Activated CD8-positive, alpha-beta T cell treated with anti-CD3 and anti-CD28 coated beads, Interleukin-2, amount 10 ng/mL, durations not matched to agents 7 days and 5 days (primary cell): Measurements from ENCODE around the gene GPC5. TPM values are rescaled to one million over a fixed set of nuclear protein-coding genes. Genes with fewer than 3 reads are reported as not detected.

Experiments
- ATAC-seq: fragments of 150-1000 bp; cut with Tn5 transposase; one replicate; pipeline ENCODE4 v1.10.0; 2021; ENCODE audit warnings: moderate library complexity
- CTCF ChIA-PET: fragments of 350-600 bp; sonication (Branson Sonifier 250); formaldehyde crosslinking; loops from one replicate; lab custom pipeline; 2021; ENCODE audit warnings: antibody characterized with exemption; lab: Charles Lee
- POLR2A ChIA-PET: fragments of 350-600 bp; sonication (Branson Sonifier 250); formaldehyde crosslinking; loops from one replicate; lab custom pipeline; 2021; ENCODE audit warnings: antibody characterized with exemption; lab: Charles Lee
- DNase-seq: peaks from one replicate; pipeline ENCODE4 v3.0.0-alpha.2; 2020
- H3K27ac Mint-ChIP-seq: one replicate; pipeline ENCODE4 v1.8.0; 2021; ENCODE audit warnings: mild to moderate bottlenecking, mixed read lengths
- H3K27me3 Mint-ChIP-seq: one replicate; pipeline ENCODE4 v1.8.0; 2021; ENCODE audit warnings: low read depth, mixed read lengths
- H3K36me3 Mint-ChIP-seq: one replicate; pipeline ENCODE4 v1.8.0; 2021; ENCODE audit warnings: low read depth, mixed read lengths
- H3K4me1 Mint-ChIP-seq: one replicate; pipeline ENCODE4 v1.8.0; 2021; ENCODE audit warnings: low read depth, mixed read lengths
- H3K4me3 Mint-ChIP-seq: one replicate; pipeline ENCODE4 v1.8.0; 2021; ENCODE audit warnings: mild to moderate bottlenecking, mixed read lengths
- H3K9me3 Mint-ChIP-seq: one replicate; pipeline ENCODE4 v1.8.0; 2022; ENCODE audit warnings: mixed read lengths; ENCODE audit not compliant: insufficient read depth
- total RNA-seq, 2 experiments: library from RNA; stranded (reverse); gene quantifications; one replicate each; pipeline ENCODE4 v1.2.3, GENCODE V29; 2021

GPC5 gene
- total RNA-seq, 2 experiments from 2014 or later, result not detected

- H3K36me3 Mint-ChIP-seq, result no peaks in the 10 kb centered on the region
- CTCF ChIA-PET, result no interaction called here
- ATAC-seq, result no peak
- H3K4me1 Mint-ChIP-seq, result no peaks in the 10 kb centered on the region
- POLR2A ChIA-PET, result no interaction called here
- H3K27ac Mint-ChIP-seq, result no peak overlapping the region
- DNase-seq, result no peak
- no peak overlapping the region for H3K4me3 Mint-ChIP-seq
- no peaks in the 10 kb centered on the region for H3K27me3 Mint-ChIP-seq
- peaks cover 12% of the 10 kb centered on the region for H3K9me3 Mint-ChIP-seq
Measured at GRCh38 chr13:92592757-92593156, 1194.3 kb downstream of the GPC5 start.

GRCh38 chr13:92602560-92602959 lies 1204.1 kb downstream of the GPC5 start:
- no peak overlapping the region for H3K4me3 Mint-ChIP-seq
- DNase-seq, result no peak
- CTCF ChIA-PET, result no interaction called here
- ATAC-seq, result no peak
- POLR2A ChIA-PET, result no interaction called here
- H3K27ac Mint-ChIP-seq, result no peak overlapping the region
- H3K4me1 Mint-ChIP-seq, result no peaks in the 10 kb centered on the region
- H3K36me3 Mint-ChIP-seq, result no peaks in the 10 kb centered on the region
- H3K9me3 Mint-ChIP-seq, result no peaks in the 10 kb centered on the region
- no peaks in the 10 kb centered on the region for H3K27me3 Mint-ChIP-seq

- POLR2A ChIA-PET, result no interaction called here
- DNase-seq (no peak), ATAC-seq (no peak)
- no peak overlapping the region for H3K4me3 Mint-ChIP-seq
- no peaks in the 10 kb centered on the region for H3K36me3 Mint-ChIP-seq
- no peak overlapping the region for H3K27ac Mint-ChIP-seq
- H3K27me3 Mint-ChIP-seq, result no peaks in the 10 kb centered on the region
- H3K9me3 Mint-ChIP-seq, result no peaks in the 10 kb centered on the region
- CTCF ChIA-PET, result no interaction called here
- H3K4me1 Mint-ChIP-seq, result no peaks in the 10 kb centered on the region
Measured at GRCh38 chr13:92609376-92609775, 1211.0 kb downstream of the GPC5 start.

- CTCF ChIA-PET, result no interaction called here
- no peak for DNase-seq
- POLR2A ChIA-PET, result no interaction called here
- H3K9me3 Mint-ChIP-seq, result no peaks in the 10 kb centered on the region
- no peaks in the 10 kb centered on the region for H3K36me3 Mint-ChIP-seq
- ATAC-seq, result no peak
- no peaks in the 10 kb centered on the region for H3K27me3 Mint-ChIP-seq
- H3K27ac Mint-ChIP-seq, result no peak overlapping the region
- no peaks in the 10 kb centered on the region for H3K4me1 Mint-ChIP-seq
- H3K4me3 Mint-ChIP-seq, result no peak overlapping the region
Measured at GRCh38 chr13:92612892-92613291, 1214.5 kb downstream of the GPC5 start.

GRCh38 chr13:92613921-92614320 lies 1215.5 kb downstream of the GPC5 start:
- ChIA-PET CTCF (no interaction called here), POLR2A (no interaction called here)
- H3K4me1 Mint-ChIP-seq, result no peaks in the 10 kb centered on the region
- no peak overlapping the region for H3K27ac Mint-ChIP-seq
- no peaks in the 10 kb centered on the region for H3K36me3 Mint-ChIP-seq
- H3K27me3 Mint-ChIP-seq, result no peaks in the 10 kb centered on the region
- no peaks in the 10 kb centered on the region for H3K9me3 Mint-ChIP-seq
- no peak overlapping the region for H3K4me3 Mint-ChIP-seq
- DNase-seq, result no peak
- no peak for ATAC-seq

- ATAC-seq (no peak), DNase-seq (no peak)
- Mint-ChIP-seq H3K9me3 (peaks cover 4% of the 10 kb centered on the region), H3K4me3 (no peak overlapping the region), H3K4me1 (no peaks in the 10 kb centered on the region), H3K27me3 (no peaks in the 10 kb centered on the region), H3K27ac (no peak overlapping the region), H3K36me3 (no peaks in the 10 kb centered on the region)
- ChIA-PET POLR2A (no interaction called here), CTCF (no interaction called here)
Measured at GRCh38 chr13:92621985-92622384, 1223.6 kb downstream of the GPC5 start.

GRCh38 chr13:92622905-92623304 lies 1224.5 kb downstream of the GPC5 start:
- ATAC-seq (no peak), DNase-seq (no peak)
- Mint-ChIP-seq H3K27ac (no peak overlapping the region), H3K4me3 (no peak overlapping the region), H3K36me3 (no peaks in the 10 kb centered on the region), H3K27me3 (no peaks in the 10 kb centered on the region), H3K4me1 (no peaks in the 10 kb centered on the region), H3K9me3 (peaks cover 4% of the 10 kb centered on the region)
- ChIA-PET POLR2A (no interaction called here), CTCF (no interaction called here)

GRCh38 chr13:92626274-92626673 lies 1227.9 kb downstream of the GPC5 start:
- CTCF ChIA-PET, result no interaction called here
- H3K27ac Mint-ChIP-seq, result no peak overlapping the region

GRCh38 chr13:92640936-92641335 lies 1242.5 kb downstream of the GPC5 start:
- Mint-ChIP-seq H3K4me1 (no peaks in the 10 kb centered on the region), H3K9me3 (peaks cover 10% of the 10 kb centered on the region), H3K36me3 (no peaks in the 10 kb centered on the region), H3K27me3 (no peaks in the 10 kb centered on the region), H3K4me3 (no peak overlapping the region), H3K27ac (no peak overlapping the region)
- no peak for DNase-seq
- ChIA-PET CTCF (no interaction called here), POLR2A (no interaction called here)
- no peak for ATAC-seq

More at GRCh38 chr13:92626274-92626673, 1227.9 kb downstream of the GPC5 start:
- Mint-ChIP-seq H3K9me3 (peaks cover 8% of the 10 kb centered on the region), H3K27me3 (no peaks in the 10 kb centered on the region), H3K36me3 (no peaks in the 10 kb centered on the region), H3K4me1 (no peaks in the 10 kb centered on the region), H3K4me3 (no peak overlapping the region)
- no peak for DNase-seq
- POLR2A ChIA-PET, result no interaction called here
- no peak for ATAC-seq

- Mint-ChIP-seq H3K9me3 (no peaks in the 10 kb centered on the region), H3K4me3 (no peak overlapping the region), H3K4me1 (no peaks in the 10 kb centered on the region), H3K27me3 (no peaks in the 10 kb centered on the region), H3K27ac (no peak overlapping the region), H3K36me3 (no peaks in the 10 kb centered on the region)
- POLR2A ChIA-PET, result no interaction called here
- DNase-seq (no peak), ATAC-seq (no peak)
- CTCF ChIA-PET, result no interaction called here
Measured at GRCh38 chr13:92649140-92649813, 1250.9 kb downstream of the GPC5 start.

GRCh38 chr13:92656103-92656502 lies 1257.7 kb downstream of the GPC5 start:
- peaks cover 7% of the 10 kb centered on the region for H3K9me3 Mint-ChIP-seq
- H3K36me3 Mint-ChIP-seq, result no peaks in the 10 kb centered on the region
- ATAC-seq (no peak), DNase-seq (no peak)
- ChIA-PET POLR2A (no interaction called here), CTCF (no interaction called here)
- H3K27me3 Mint-ChIP-seq, result no peaks in the 10 kb centered on the region
- H3K4me3 Mint-ChIP-seq, result no peak overlapping the region
- no peaks in the 10 kb centered on the region for H3K4me1 Mint-ChIP-seq
- no peak overlapping the region for H3K27ac Mint-ChIP-seq

GRCh38 chr13:92656648-92657047 lies 1258.2 kb downstream of the GPC5 start:
- Mint-ChIP-seq H3K4me3 (no peak overlapping the region), H3K9me3 (peaks cover 7% of the 10 kb centered on the region), H3K27ac (no peak overlapping the region), H3K36me3 (no peaks in the 10 kb centered on the region), H3K27me3 (no peaks in the 10 kb centered on the region), H3K4me1 (no peaks in the 10 kb centered on the region)
- CTCF ChIA-PET, result no interaction called here
- ATAC-seq (no peak), DNase-seq (no peak)
- POLR2A ChIA-PET, result no interaction called here

- H3K36me3 Mint-ChIP-seq, result no peaks in the 10 kb centered on the region
- DNase-seq (no peak), ATAC-seq (no peak)
- CTCF ChIA-PET, result no interaction called here
- POLR2A ChIA-PET, result no interaction called here
- H3K27ac Mint-ChIP-seq, result no peak overlapping the region
- H3K4me3 Mint-ChIP-seq, result no peak overlapping the region
- peaks cover 7% of the 10 kb centered on the region for H3K9me3 Mint-ChIP-seq
- H3K27me3 Mint-ChIP-seq, result no peaks in the 10 kb centered on the region
- H3K4me1 Mint-ChIP-seq, result no peaks in the 10 kb centered on the region
Measured at GRCh38 chr13:92657565-92657964, 1259.1 kb downstream of the GPC5 start.
